Erythroblast (primary cell): ENCODE results near the gene NRM.

Experiments used
- GATA1 ChIP-seq: IDR thresholded peaks from 2 replicates; pipeline ENCODE4 v1.6.1; 2011; ENCODE audit warnings: low read depth, mild to moderate bottlenecking, control low read depth, low read length, moderate library complexity
- POLR2A ChIP-seq: IDR thresholded peaks from 2 replicates; pipeline ENCODE4 v1.6.1; 2011; ENCODE audit warnings: mild to moderate bottlenecking, low read length

DNA sequence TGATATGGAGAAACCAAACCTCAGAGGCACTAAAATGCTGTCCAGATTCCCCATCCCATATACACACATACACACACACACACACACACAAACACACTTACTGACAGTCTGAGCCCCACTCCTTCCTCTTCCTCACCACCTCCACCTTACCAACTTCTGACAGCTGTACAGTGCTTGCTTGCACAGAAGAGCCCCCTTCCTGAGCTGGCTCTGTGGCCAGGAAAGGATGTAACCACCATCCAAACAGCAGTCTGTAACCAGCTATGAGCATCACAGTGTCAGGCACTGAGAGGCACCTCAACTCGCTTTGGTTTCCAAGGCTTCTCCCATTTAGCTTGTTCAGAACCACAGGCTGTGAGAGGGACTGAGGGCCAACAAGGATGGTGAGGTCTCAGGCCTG lies 49.7 kb downstream of the NRM start:
- TF ChIP-seq POLR2A: no peak
- TF ChIP-seq GATA1: no peak
